Activated CD4-positive, alpha-beta T cell treated with anti-CD3 and anti-CD28 coated beads, Interleukin-2, amount 50 U/mL, for 48 hours (primary cell): ENCODE measurements around the gene TARS1.

ENCODE experiments used
- DNase-seq, 2 experiments: peaks; one replicate each; pipeline ENCODE4 v3.0.0-alpha.2; 2020

Gene TARS1

GRCh38 chr5:33440482-33441240 is at the start of gene TARS1:
Gene TARS1 (plus strand): TSS chr5:33440965. CDS start chr5:33441087, 122 bp downstream.
- peak; percentile 93 to 96 for DNase-seq

- DNase-seq: no peak
Measured at GRCh38 chr5:33398501-33398900, 42.3 kb upstream of the TARS1 start.

GRCh38 chr5:33400675-33401074 is 40.1 kb upstream of the TARS1 start:
- no peak for DNase-seq

- no peak for DNase-seq
Measured at GRCh38 chr5:33401482-33402390, 39.0 kb upstream of the TARS1 start.

GRCh38 chr5:33403187-33403586 is 37.6 kb upstream of the TARS1 start:
- no peak for DNase-seq

- no peak for DNase-seq
Measured at GRCh38 chr5:33408816-33409215, 31.9 kb upstream of the TARS1 start.

GRCh38 chr5:33409435-33410170 is 31.2 kb upstream of the TARS1 start:
- no peak for DNase-seq

GRCh38 chr5:33410221-33410620 is 30.5 kb upstream of the TARS1 start:
- no peak for DNase-seq

GRCh38 chr5:33411498-33411897 is 29.3 kb upstream of the TARS1 start:
- no peak for DNase-seq

- no peak for DNase-seq
Measured at GRCh38 chr5:33415811-33416354, 24.9 kb upstream of the TARS1 start.

- no peak for DNase-seq
Measured at GRCh38 chr5:33417632-33418031, 23.1 kb upstream of the TARS1 start.

- no peak for DNase-seq
Measured at GRCh38 chr5:33420946-33421345, 19.8 kb upstream of the TARS1 start.

GRCh38 chr5:33422191-33422590 is 18.6 kb upstream of the TARS1 start:
- DNase-seq: no peak

- DNase-seq: no peak
Measured at GRCh38 chr5:33423018-33423630, 17.6 kb upstream of the TARS1 start.

GRCh38 chr5:33425314-33425713 is 15.5 kb upstream of the TARS1 start:
- DNase-seq: no peak

GRCh38 chr5:33430983-33431382 is 9.8 kb upstream of the TARS1 start:
- no peak for DNase-seq

GRCh38 chr5:33432656-33433055 is 8.1 kb upstream of the TARS1 start:
- no peak for DNase-seq

GRCh38 chr5:33433303-33434240 is 7.2 kb upstream of the TARS1 start:
- DNase-seq: no peak

- DNase-seq: peak; percentile 56 to 64
Measured at GRCh38 chr5:33435893-33436490, 4.8 kb upstream of the TARS1 start.

- no peak for DNase-seq
Measured at GRCh38 chr5:33438996-33439395, 1.8 kb upstream of the TARS1 start.
